ENCODE data around the gene CCSER1.

Gene CCSER1

GRCh38 chr4:90498175-90498574 lies 371.0 kb downstream of the CCSER1 start:
- no peak overlapping the region for H3K18ac ChIP-seq (ENCODE audit: low read length)
- no peak overlapping the region for H4K12ac ChIP-seq (ENCODE audit: low read depth, low read length)
- no peak overlapping the region for H2BK120ac ChIP-seq (ENCODE audit: insufficient read depth, low read length, poor library complexity)
- H3K4me1 ChIP-seq (ENCODE audit: control insufficient read depth in 1 of 2, insufficient read depth in 2 of 2, low read length in 2 of 2): no peaks in the 10 kb centered on the region
- no peak for DNase-seq
- no peak overlapping the region for H3K9ac ChIP-seq (ENCODE audit: low read length)
- no peaks in the 10 kb centered on the region for H3K9me3 ChIP-seq (ENCODE audit: insufficient read depth, low read depth, low read length)
- H3K36me3 ChIP-seq (ENCODE audit: control insufficient read depth in 1 of 2, insufficient read depth in 2 of 2, low read length in 2 of 2): no peaks in the 10 kb centered on the region
- no peak overlapping the region for H3K4ac ChIP-seq (ENCODE audit: low read depth, low read length)
- no peak overlapping the region for H2BK12ac ChIP-seq (ENCODE audit: low read length)
- no peak overlapping the region for H3K23ac ChIP-seq (ENCODE audit: low read length)
- WGBS (ENCODE audit: extremely low coverage, insufficient coverage, insufficient read length): no CpG with 5 or more reads among the region's 2 CpGs
- no peaks in the 10 kb centered on the region for H3K27me3 ChIP-seq (ENCODE audit: insufficient read depth, low read length)
- H3K79me2 ChIP-seq (ENCODE audit: control insufficient read depth, insufficient read depth, low read length, poor library complexity): no peaks in the 10 kb centered on the region
- no peak overlapping the region for H2AK5ac ChIP-seq (ENCODE audit: low read length)
- H4K8ac ChIP-seq (ENCODE audit: low read depth, low read length): no peak overlapping the region
- H2AFZ ChIP-seq (ENCODE audit: insufficient read depth, low read length, poor library complexity): no peak overlapping the region
- H3K79me1 ChIP-seq (ENCODE audit: low read length): no peaks in the 10 kb centered on the region
- H4K91ac ChIP-seq (ENCODE audit: low read depth, low read length): no peak overlapping the region
- no peak overlapping the region for H3K4me2 ChIP-seq (ENCODE audit: low read length)
- H2BK5ac ChIP-seq (ENCODE audit: low read depth, low read length, poor library complexity): no peak overlapping the region
- no peak overlapping the region for H3K14ac ChIP-seq (ENCODE audit: low read length)
- no peak overlapping the region for H3K27ac ChIP-seq (ENCODE audit: low read depth, low read length)
- H3K4me3 ChIP-seq (ENCODE audit: low read depth, low read length): no peak overlapping the region

- H3K23ac ChIP-seq (ENCODE audit: low read length): no peak overlapping the region
- H4K91ac ChIP-seq (ENCODE audit: low read depth, low read length): no peak overlapping the region
- H3K4me3 ChIP-seq (ENCODE audit: low read depth, low read length): no peak overlapping the region
- H3K9ac ChIP-seq (ENCODE audit: low read length): no peak overlapping the region
- no peaks in the 10 kb centered on the region for H3K27me3 ChIP-seq (ENCODE audit: insufficient read depth, low read length)
- H3K4me1 ChIP-seq (ENCODE audit: control insufficient read depth in 1 of 2, insufficient read depth in 2 of 2, low read length in 2 of 2): no peaks in the 10 kb centered on the region
- no peak overlapping the region for H2AFZ ChIP-seq (ENCODE audit: insufficient read depth, low read length, poor library complexity)
- no peak overlapping the region for H2BK12ac ChIP-seq (ENCODE audit: low read length)
- no peak overlapping the region for H3K18ac ChIP-seq (ENCODE audit: low read length)
- no peak overlapping the region for H3K4ac ChIP-seq (ENCODE audit: low read depth, low read length)
- no peaks in the 10 kb centered on the region for H3K36me3 ChIP-seq (ENCODE audit: control insufficient read depth in 1 of 2, insufficient read depth in 2 of 2, low read length in 2 of 2)
- no peaks in the 10 kb centered on the region for H3K79me1 ChIP-seq (ENCODE audit: low read length)
- DNase-seq: no peak
- H4K12ac ChIP-seq (ENCODE audit: low read depth, low read length): no peak overlapping the region
- no peak overlapping the region for H2AK5ac ChIP-seq (ENCODE audit: low read length)
- WGBS (ENCODE audit: extremely low coverage, insufficient coverage, insufficient read length): no CpG with 5 or more reads among the region's 2 CpGs
- no peak overlapping the region for H4K8ac ChIP-seq (ENCODE audit: low read depth, low read length)
- H3K14ac ChIP-seq (ENCODE audit: low read length): no peak overlapping the region
- H3K27ac ChIP-seq (ENCODE audit: low read depth, low read length): no peak overlapping the region
- no peak overlapping the region for H2BK120ac ChIP-seq (ENCODE audit: insufficient read depth, low read length, poor library complexity)
- no peak overlapping the region for H3K4me2 ChIP-seq (ENCODE audit: low read length)
- H2BK5ac ChIP-seq (ENCODE audit: low read depth, low read length, poor library complexity): no peak overlapping the region
- H3K9me3 ChIP-seq (ENCODE audit: insufficient read depth, low read depth, low read length): no peaks in the 10 kb centered on the region
- H3K79me2 ChIP-seq (ENCODE audit: control insufficient read depth, insufficient read depth, low read length, poor library complexity): no peaks in the 10 kb centered on the region
Measured at GRCh38 chr4:90503677-90504076, 376.5 kb downstream of the CCSER1 start.

DNA sequence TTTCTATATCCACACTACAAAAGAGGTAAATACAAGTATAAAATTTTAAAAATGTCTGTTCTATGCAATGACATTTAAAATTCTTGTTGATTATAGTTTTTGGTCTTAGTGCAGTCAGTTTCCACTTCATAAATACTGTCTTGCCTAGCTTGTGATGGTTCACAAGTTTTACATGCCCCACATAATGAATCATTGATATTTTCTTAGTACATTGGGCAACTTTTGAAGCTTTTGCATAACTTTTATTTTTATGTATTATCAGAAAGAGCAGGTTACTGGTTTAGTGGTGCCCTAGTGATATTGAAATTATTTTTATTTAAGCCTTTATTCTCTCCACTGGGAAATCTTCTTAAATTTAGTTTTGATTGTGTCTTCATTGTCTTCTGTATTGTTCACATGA lies 388.0 kb downstream of the CCSER1 start:
- Histone ChIP-seq H3K4me1 (ENCODE audit: control insufficient read depth in 1 of 2, insufficient read depth in 2 of 2, low read length in 2 of 2) (no peaks in the 10 kb centered on the region), H2BK5ac (ENCODE audit: low read depth, low read length, poor library complexity) (no peak overlapping the region)

GRCh38 chr4:90528551-90528950 lies 401.4 kb downstream of the CCSER1 start:
- no peak overlapping the region for H3K27ac ChIP-seq (ENCODE audit: low read depth, low read length)

More for the DNA sequence above, 388.0 kb downstream of the CCSER1 start:
- DNase-seq: peak in 1 of 2 donors; percentile 72
- H3K4me3 ChIP-seq (ENCODE audit: low read depth, low read length): no peak overlapping the region
- no peaks in the 10 kb centered on the region for H3K79me1 ChIP-seq (ENCODE audit: low read length)
- no peak overlapping the region for H2BK120ac ChIP-seq (ENCODE audit: insufficient read depth, low read length, poor library complexity)
- H3K9me3 ChIP-seq (ENCODE audit: insufficient read depth, low read depth, low read length): no peaks in the 10 kb centered on the region
- no peak overlapping the region for H4K8ac ChIP-seq (ENCODE audit: low read depth, low read length)
- H3K14ac ChIP-seq (ENCODE audit: low read length): no peak overlapping the region
- H3K4ac ChIP-seq (ENCODE audit: low read depth, low read length): no peak overlapping the region
- H2BK12ac ChIP-seq (ENCODE audit: low read length): no peak overlapping the region
- H3K27me3 ChIP-seq (ENCODE audit: insufficient read depth, low read length): no peaks in the 10 kb centered on the region
- H3K18ac ChIP-seq (ENCODE audit: low read length): no peak overlapping the region
- H4K91ac ChIP-seq (ENCODE audit: low read depth, low read length): no peak overlapping the region
- H2AK5ac ChIP-seq (ENCODE audit: low read length): no peak overlapping the region
- no peak overlapping the region for H3K9ac ChIP-seq (ENCODE audit: low read length)
- H3K36me3 ChIP-seq (ENCODE audit: control insufficient read depth in 1 of 2, insufficient read depth in 2 of 2, low read length in 2 of 2): no peaks in the 10 kb centered on the region
- no peak overlapping the region for H2AFZ ChIP-seq (ENCODE audit: insufficient read depth, low read length, poor library complexity)
- no peak overlapping the region for H4K12ac ChIP-seq (ENCODE audit: low read depth, low read length)
- H3K79me2 ChIP-seq (ENCODE audit: control insufficient read depth, insufficient read depth, low read length, poor library complexity): no peaks in the 10 kb centered on the region
- H3K4me2 ChIP-seq (ENCODE audit: low read length): no peak overlapping the region
- H3K27ac ChIP-seq (ENCODE audit: low read depth, low read length): no peak overlapping the region
- no peak overlapping the region for H3K23ac ChIP-seq (ENCODE audit: low read length)

More at GRCh38 chr4:90528551-90528950, 401.4 kb downstream of the CCSER1 start:
- no peak overlapping the region for H2BK120ac ChIP-seq (ENCODE audit: insufficient read depth, low read length, poor library complexity)
- no CpG with 5 or more reads among the region's 1 CpG for WGBS (ENCODE audit: extremely low coverage, insufficient coverage, insufficient read length)
- no peak overlapping the region for H2BK12ac ChIP-seq (ENCODE audit: low read length)
- no peaks in the 10 kb centered on the region for H3K4me1 ChIP-seq (ENCODE audit: control insufficient read depth in 1 of 2, insufficient read depth in 2 of 2, low read length in 2 of 2)
- H4K12ac ChIP-seq (ENCODE audit: low read depth, low read length): no peak overlapping the region
- no peaks in the 10 kb centered on the region for H3K79me2 ChIP-seq (ENCODE audit: control insufficient read depth, insufficient read depth, low read length, poor library complexity)
- no peaks in the 10 kb centered on the region for H3K79me1 ChIP-seq (ENCODE audit: low read length)
- DNase-seq: no peak
- no peak overlapping the region for H3K4ac ChIP-seq (ENCODE audit: low read depth, low read length)
- no peak overlapping the region for H4K91ac ChIP-seq (ENCODE audit: low read depth, low read length)
- no peak overlapping the region for H3K4me2 ChIP-seq (ENCODE audit: low read length)
- H3K9ac ChIP-seq (ENCODE audit: low read length): no peak overlapping the region
- H2AFZ ChIP-seq (ENCODE audit: insufficient read depth, low read length, poor library complexity): no peak overlapping the region
- H4K8ac ChIP-seq (ENCODE audit: low read depth, low read length): no peak overlapping the region
- H2BK5ac ChIP-seq (ENCODE audit: low read depth, low read length, poor library complexity): no peak overlapping the region
- H3K4me3 ChIP-seq (ENCODE audit: low read depth, low read length): no peak overlapping the region
- H3K9me3 ChIP-seq (ENCODE audit: insufficient read depth, low read depth, low read length): no peaks in the 10 kb centered on the region
- H3K18ac ChIP-seq (ENCODE audit: low read length): no peak overlapping the region
- H3K23ac ChIP-seq (ENCODE audit: low read length): no peak overlapping the region
- no peaks in the 10 kb centered on the region for H3K36me3 ChIP-seq (ENCODE audit: control insufficient read depth in 1 of 2, insufficient read depth in 2 of 2, low read length in 2 of 2)
- H2AK5ac ChIP-seq (ENCODE audit: low read length): no peak overlapping the region
- no peaks in the 10 kb centered on the region for H3K27me3 ChIP-seq (ENCODE audit: insufficient read depth, low read length)
- no peak overlapping the region for H3K14ac ChIP-seq (ENCODE audit: low read length)

Measured in trophoblast cell (in vitro differentiated cells and primary cell).